HG03457 (cell line): Measurements from ENCODE around the gene OR6B1.
"Not testable (repeated sequence)": the region's sequence is repeated elsewhere in the genome, so short reads cannot be mapped to it uniquely, and the experiment has no call there.

ENCODE experiments used
- ATAC-seq: cut with Tn5 transposase; IDR thresholded peaks from one replicate; pipeline ENCODE4 v1.9.1; 2021; ENCODE audit warnings: moderate number of reproducible peaks; ENCODE audit not compliant: unreplicated experiment

The OR6B1 gene

GRCh38 chr7:144004703-144005102 is 4.6 kb downstream of the OR6B1 start:
- ATAC-seq, result no peak

GRCh38 chr7:144006029-144006691 is 6.0 kb downstream of the OR6B1 start:
- no peak for ATAC-seq

DNA sequence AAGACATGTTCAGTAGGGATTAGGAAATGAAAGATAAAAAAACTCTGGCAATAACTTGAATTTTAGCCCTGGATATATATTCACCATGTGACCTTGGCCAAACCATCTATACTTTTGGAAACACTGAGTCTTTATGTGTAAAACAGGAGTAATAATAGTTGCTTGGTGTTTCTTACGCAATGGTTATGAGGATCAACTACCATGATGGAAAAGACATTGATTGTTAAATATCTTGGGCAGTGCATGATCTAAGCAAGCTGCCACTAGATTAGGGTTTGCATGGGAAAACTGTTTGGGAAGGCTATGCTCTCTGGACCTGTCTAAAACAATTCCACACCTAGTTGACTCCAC is 6.5 kb downstream of the OR6B1 start:
- ATAC-seq, result no peak

DNA sequence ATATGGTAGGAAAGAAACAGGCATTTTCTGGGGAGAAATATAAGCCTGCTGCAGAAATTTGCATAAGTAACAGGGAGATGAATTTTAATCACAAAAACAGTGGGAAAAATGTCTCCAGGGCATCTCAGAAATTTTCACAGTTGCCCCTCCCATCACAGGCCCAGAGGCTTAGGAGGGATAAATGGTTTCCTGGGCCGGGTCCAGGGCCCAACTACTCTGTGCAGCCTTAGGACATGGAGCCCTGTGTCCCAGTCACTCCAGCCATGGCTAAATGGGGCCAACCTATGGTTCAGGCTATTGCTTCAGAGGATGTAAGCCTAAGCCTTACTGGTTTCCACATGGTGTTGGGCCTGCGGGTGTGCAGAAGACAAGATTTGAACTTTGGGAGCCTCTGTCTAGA is 9.2 kb downstream of the OR6B1 start:
- no peak for ATAC-seq

- not testable (repeated sequence) for ATAC-seq
Observed at GRCh38 chr7:144010061-144010460, 9.9 kb downstream of the OR6B1 start.

GRCh38 chr7:144010821-144011220 is 10.7 kb downstream of the OR6B1 start:
- ATAC-seq, result not testable (repeated sequence)

- no peak for ATAC-seq
Observed at GRCh38 chr7:144011458-144012230, 11.5 kb downstream of the OR6B1 start.

- ATAC-seq, result no peak
Observed at GRCh38 chr7:144018065-144018464, 17.9 kb downstream of the OR6B1 start.

DNA sequence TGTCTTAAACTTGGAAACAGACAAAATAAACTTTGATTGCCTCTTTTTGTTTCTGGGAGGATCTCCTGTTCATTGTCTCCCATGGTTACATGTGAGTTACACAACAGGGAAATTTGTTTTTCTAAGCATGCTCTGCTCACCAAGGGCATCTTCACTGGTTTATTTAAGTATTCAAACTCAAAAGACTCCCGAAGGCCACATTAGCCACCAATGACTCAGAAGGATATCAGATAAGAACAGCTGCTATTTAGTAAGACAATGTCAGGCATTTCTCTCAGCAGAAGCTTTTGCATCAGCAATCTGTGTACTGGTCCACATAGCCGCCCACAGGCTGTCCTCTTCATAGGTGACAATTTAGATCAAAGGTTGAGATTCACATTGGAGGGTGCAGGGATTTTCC is 19.3 kb downstream of the OR6B1 start:
- ATAC-seq, result no peak

DNA sequence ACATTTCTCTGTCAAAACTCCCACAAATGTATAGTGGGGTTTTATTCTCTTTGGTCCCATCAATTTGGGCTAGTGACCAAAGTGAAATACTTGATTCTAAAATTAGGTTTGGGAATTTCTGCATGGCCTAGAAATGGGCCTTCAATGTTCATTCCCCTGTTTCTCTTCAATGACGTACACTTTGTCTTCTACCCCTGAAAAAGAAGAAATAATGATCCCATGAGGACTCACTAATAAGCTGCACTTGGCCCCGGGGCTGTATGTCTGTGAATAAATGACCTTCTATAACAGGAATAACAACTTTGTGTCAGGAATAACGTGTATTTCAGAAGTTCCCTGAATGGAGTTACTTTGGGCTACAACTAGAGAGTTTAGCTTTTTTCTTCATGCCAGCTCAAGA is 20.2 kb downstream of the OR6B1 start:
- no peak for ATAC-seq

- no peak for ATAC-seq
Observed at GRCh38 chr7:144022169-144022568, 22.0 kb downstream of the OR6B1 start.

GRCh38 chr7:144023171-144023827 is 23.2 kb downstream of the OR6B1 start:
- no peak for ATAC-seq

DNA sequence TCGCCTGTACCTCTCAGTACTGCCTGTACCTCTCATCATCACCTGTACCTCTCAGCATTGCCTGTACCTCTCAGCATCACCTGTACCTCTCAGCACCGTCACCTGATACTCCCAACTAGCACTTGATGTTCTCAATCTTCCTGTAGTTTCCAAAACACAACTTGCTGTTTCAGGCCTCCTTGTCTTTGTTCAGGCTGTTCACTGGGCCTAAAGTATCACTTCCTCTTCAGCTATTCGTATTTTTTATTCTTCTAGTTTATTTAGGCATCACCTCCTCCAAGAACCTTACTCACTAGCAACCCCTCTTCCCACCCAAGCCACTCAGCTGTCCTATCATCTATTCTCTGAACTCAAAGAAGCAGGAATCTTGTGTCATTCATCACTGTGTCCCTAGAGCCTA is 24.1 kb downstream of the OR6B1 start:
- no peak for ATAC-seq

DNA sequence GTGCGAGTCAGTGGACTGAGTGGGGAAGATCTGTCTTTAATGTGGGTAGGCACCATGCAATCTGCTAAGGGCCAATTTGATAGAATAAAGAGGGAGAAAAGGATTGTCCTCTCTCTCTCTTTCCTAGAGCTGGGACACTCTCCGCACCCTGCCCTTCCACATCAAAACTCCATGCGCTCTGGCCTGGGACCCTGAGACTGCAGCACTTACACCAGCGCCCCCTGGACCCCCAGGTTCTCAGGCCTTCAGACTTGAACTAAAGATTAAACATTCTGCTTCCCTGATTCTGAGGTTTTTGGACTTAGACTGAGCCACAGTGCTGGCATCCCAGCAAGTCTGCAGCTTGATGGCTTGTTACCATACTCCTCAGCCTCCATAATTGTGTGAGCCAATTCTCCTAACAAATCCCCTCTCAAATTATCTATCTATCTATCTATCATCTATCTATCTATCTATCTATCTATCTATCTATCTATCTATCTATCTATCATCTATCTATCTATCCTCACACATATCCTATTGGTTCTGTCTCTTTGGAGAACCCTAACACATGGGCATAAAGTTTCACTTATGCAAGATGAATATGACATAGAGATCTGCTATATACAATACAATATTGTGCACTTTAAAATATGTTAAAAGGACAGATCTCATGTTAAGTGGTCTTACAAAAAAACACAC is 26.2 kb downstream of the OR6B1 start:
- no peak for ATAC-seq

- ATAC-seq, result no peak
Observed at GRCh38 chr7:144027070-144027469, 26.9 kb downstream of the OR6B1 start.

- ATAC-seq, result no peak
Observed at GRCh38 chr7:144027974-144028373, 27.9 kb downstream of the OR6B1 start.

DNA sequence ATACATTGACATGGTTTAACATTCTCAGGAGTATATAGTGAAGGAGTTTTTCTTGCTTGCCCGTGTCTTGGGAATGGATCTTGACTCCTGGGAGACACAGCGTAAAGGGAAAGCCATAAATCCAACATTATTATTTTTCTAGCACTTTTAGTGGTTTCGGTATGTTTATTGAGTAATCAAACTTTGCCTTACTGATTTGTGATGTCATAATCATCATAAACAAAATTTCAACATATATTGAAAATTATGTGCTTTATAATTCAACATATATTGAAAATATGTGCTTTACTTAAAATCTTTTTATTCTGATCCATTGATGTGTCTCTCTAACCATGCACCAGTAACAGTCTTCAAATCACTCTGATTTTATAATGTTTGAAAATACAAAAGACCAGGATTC is 28.4 kb downstream of the OR6B1 start:
- ATAC-seq, result no peak

DNA sequence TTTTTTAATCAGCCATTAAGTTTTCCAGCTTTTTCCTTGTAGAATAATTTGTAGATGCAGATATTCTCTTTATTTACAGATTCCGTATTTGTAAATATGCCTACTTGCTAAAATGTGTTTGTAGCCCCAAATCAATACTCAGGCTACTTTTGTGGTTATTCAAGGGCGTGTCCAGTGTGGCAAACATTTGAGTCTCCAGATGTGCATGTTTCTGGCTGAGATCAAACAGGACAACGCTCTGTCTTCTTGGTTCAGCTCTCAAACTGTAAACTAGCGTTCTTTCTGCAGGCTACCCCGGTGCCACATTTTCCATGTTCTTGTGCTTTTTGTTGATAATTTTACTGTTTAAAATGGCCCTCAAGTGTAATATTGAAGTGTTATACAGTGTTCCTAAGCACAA is 32.4 kb downstream of the OR6B1 start:
- no peak for ATAC-seq

DNA sequence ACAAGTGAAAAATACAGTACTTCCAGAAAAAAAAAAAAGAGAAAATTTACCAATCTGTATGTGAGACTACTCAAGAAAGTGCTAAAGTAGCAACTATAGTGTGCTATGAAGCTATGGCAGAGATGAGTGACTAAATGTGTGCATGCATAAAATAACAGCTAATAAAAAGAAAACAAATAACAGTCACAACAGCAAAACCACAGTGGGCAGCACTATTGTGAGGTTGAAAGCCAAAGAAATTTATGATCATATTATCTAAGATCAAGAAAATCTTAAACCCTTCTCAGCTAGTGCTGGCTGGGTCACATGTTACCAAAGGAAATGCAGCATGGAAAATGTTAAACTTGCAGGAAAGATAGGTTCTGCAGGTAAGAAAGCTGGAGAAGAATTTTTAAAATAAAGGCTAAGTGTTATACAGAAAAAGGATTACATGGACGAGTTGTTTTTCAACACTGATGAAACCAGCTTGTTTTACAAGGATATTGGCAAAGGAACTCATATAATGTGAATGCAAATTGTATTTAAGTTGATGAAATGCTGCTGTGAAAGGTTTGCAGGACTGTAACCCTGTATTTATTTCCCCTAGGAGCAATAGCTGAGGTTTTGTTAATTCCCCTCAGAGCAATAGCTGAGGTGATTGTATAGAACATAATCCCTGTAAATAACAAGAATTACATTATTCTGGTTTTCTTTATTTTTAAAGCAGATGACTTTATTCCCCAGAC is 33.0 kb downstream of the OR6B1 start:
- ATAC-seq, result no peak

DNA sequence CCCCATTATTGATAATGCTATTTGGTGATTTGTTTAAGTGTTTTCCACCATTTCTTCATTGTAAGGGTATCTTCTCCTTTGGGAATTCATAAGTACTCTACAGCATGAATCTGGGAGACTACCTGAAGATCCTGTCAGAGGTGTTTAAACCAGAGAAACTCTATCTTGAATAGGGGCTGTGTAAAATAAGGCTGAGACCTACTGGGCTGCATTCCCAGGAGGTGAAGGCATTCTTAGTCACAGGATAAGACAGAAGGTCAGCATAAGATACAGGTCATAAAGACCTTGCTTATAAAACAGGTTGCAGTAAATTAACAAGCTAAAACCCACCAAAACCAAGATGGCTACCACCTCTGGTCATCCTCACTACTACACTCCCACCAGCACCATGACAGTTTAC is 35.3 kb downstream of the OR6B1 start:
- ATAC-seq, result no peak

- ATAC-seq, result no peak
Observed at GRCh38 chr7:144036302-144036885, 36.3 kb downstream of the OR6B1 start.
